Left hindlimb (tissue), 1 donor: ENCODE results near the gene SLC22A2.
A peak's percentile ranks its signal among the peaks of the same experiment; 100 is the strongest.
"Not testable (repeated sequence)": the region's sequence is repeated elsewhere in the genome, so short reads cannot be mapped to it uniquely, and the experiment has no call there.

Experiments used
- DNase-seq: peaks from one replicate; pipeline ENCODE4 v3.0.0-alpha.2; 2018

The SLC22A2 gene

GRCh38 chr6:160258346-160259142, at the start of gene SLC22A2:
Gene SLC22A2 (minus strand): TSS chr6:160258821. CDS start chr6:160258757, 64 bp downstream.
- no peak for DNase-seq

- no peak for DNase-seq
Observed at GRCh38 chr6:160305926-160306713, 47.5 kb upstream of the SLC22A2 start.

- DNase-seq: no peak
Observed at GRCh38 chr6:160303806-160304205, 45.2 kb upstream of the SLC22A2 start.

- DNase-seq: not testable (repeated sequence)
Observed at GRCh38 chr6:160302431-160303082, 43.9 kb upstream of the SLC22A2 start.

- DNase-seq: peak; percentile 42
Observed at GRCh38 chr6:160301339-160301738, 42.7 kb upstream of the SLC22A2 start.

- DNase-seq: no peak
Observed at GRCh38 chr6:160300076-160300695, 41.6 kb upstream of the SLC22A2 start.

GRCh38 chr6:160299559-160299958, 40.9 kb upstream of the SLC22A2 start:
- no peak for DNase-seq

GRCh38 chr6:160298121-160298520, 39.5 kb upstream of the SLC22A2 start:
- DNase-seq: no peak

GRCh38 chr6:160297310-160297709, 38.7 kb upstream of the SLC22A2 start:
- no peak for DNase-seq

GRCh38 chr6:160293844-160294243, 35.2 kb upstream of the SLC22A2 start:
- no peak for DNase-seq

GRCh38 chr6:160285541-160286105, 27.0 kb upstream of the SLC22A2 start:
- no peak for DNase-seq

GRCh38 chr6:160284575-160284974, 26.0 kb upstream of the SLC22A2 start:
- no peak for DNase-seq

GRCh38 chr6:160282444-160282843, 23.8 kb upstream of the SLC22A2 start:
- DNase-seq: no peak

- no peak for DNase-seq
Observed at GRCh38 chr6:160279850-160280249, 21.2 kb upstream of the SLC22A2 start.

GRCh38 chr6:160278786-160279310, 20.2 kb upstream of the SLC22A2 start:
- no peak for DNase-seq

GRCh38 chr6:160278311-160278710, 19.7 kb upstream of the SLC22A2 start:
- no peak for DNase-seq

GRCh38 chr6:160277546-160277945, 18.9 kb upstream of the SLC22A2 start:
- DNase-seq: no peak

- no peak for DNase-seq
Observed at GRCh38 chr6:160277144-160277543, 18.5 kb upstream of the SLC22A2 start.

- no peak for DNase-seq
Observed at GRCh38 chr6:160276126-160276525, 17.5 kb upstream of the SLC22A2 start.

- DNase-seq: no peak
Observed at GRCh38 chr6:160275511-160276003, 16.9 kb upstream of the SLC22A2 start.

GRCh38 chr6:160274871-160275510, 16.4 kb upstream of the SLC22A2 start:
- DNase-seq: no peak

- no peak for DNase-seq
Observed at GRCh38 chr6:160273750-160274149, 15.1 kb upstream of the SLC22A2 start.
